Ovary (tissue), 3 donors: Measurements from ENCODE around the gene ZNF653.

ENCODE experiments used
- CTCF ChIP-seq, 3 donors: fragments of 450-650 bp in 2 of 3; fragments of 200-600 bp in 1 of 3; IDR thresholded peaks; one replicate each; pipeline versions ENCODE4 v1.5.1 to v1.8.0; 2016 to 2022; ENCODE audit warnings: antibody characterized with exemption in 3 of 3, mild to moderate bottlenecking in 1 of 3
- POLR2A ChIP-seq: fragments of 450-650 bp; IDR thresholded peaks from one replicate; pipeline ENCODE4 v1.6.1; 2017; ENCODE audit warnings: antibody characterized with exemption, mild to moderate bottlenecking, moderate library complexity
- donor health status: DM: no; HTN: no; CAD: no.

- TF ChIP-seq POLR2A (no peak), CTCF (IDR thresholded peaks at IDR 0.05) (no peak)
Measured at GRCh38 chr19:11448410-11448809, 57.2 kb downstream of the ZNF653 start.
